SIG-M5 (cell line): ENCODE data around the gene KL.

Experiments used
- DNase-seq: peaks from one replicate; lab custom pipeline; 2025; lab: John Stamatoyannopoulos, UW

KL gene

DNA sequence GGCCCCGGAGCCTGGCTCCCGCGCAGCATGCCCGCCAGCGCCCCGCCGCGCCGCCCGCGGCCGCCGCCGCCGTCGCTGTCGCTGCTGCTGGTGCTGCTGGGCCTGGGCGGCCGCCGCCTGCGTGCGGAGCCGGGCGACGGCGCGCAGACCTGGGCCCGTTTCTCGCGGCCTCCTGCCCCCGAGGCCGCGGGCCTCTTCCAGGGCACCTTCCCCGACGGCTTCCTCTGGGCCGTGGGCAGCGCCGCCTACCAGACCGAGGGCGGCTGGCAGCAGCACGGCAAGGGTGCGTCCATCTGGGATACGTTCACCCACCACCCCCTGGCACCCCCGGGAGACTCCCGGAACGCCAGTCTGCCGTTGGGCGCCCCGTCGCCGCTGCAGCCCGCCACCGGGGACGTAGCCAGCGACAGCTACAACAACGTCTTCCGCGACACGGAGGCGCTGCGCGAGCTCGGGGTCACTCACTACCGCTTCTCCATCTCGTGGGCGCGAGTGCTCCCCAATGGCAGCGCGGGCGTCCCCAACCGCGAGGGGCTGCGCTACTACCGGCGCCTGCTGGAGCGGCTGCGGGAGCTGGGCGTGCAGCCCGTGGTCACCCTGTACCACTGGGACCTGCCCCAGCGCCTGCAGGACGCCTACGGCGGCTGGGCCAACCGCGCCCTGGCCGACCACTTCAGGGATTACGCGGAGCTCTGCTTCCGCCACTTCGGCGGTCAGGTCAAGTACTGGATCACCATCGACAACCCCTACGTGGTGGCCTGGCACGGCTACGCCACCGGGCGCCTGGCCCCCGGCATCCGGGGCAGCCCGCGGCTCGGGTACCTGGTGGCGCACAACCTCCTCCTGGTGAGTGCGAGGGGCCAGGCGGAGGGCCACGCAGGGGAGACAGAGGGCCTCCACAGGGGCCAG, at the start of gene KL:
Gene KL, plus strand, starts transcription at position 10 of the 909 bp plus-strand sequence. Its CDS starts 18 bp downstream, at position 28.
- no peak for DNase-seq

DNA sequence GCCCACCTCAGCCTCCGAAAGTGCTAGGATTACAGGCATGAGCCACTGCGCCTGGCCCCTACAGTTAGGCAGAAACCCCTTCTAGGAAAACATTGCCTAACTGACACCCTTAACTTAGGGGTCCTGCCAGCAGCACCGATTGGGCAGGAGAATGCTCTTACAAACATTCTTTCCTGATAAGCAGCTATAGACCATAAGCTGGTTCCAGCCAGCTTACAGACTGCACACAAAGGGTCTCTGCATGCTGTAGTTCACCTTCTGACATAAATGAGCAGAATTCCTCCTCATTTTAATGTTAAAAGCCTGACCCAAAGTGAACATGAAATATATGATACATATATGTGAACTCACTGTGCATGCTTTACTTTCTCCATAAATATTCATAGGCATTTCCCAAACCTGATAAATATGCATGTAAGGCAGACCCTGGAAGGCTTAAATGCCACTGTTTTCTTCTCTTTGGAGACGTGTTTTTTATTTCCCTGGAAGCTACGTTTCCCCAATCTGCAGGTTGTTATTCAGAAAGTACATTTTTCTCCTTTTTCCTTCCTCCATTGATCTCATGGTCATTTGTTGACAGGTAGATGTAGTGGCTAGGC, 48.5 kb upstream of the KL start:
- no peak for DNase-seq

DNA sequence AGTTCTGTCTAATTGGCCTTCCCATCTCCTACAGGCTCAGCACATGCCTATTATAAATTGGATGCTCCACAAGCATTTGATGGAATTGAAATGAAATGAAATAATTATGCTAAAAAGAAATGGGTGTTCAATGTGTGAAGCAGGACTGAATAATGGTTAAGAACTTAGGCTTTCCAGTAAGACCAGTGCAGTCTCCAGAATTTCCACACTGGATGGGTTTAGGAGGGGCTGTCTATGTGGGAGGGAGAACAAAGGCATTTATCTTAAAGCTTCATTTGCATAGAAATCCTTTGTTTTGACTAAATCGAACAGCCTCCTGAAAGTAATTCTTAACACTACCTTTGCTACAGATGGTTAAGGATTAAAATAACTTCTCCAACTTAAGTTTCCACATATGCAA, 47.9 kb upstream of the KL start:
- DNase-seq: no peak

DNA sequence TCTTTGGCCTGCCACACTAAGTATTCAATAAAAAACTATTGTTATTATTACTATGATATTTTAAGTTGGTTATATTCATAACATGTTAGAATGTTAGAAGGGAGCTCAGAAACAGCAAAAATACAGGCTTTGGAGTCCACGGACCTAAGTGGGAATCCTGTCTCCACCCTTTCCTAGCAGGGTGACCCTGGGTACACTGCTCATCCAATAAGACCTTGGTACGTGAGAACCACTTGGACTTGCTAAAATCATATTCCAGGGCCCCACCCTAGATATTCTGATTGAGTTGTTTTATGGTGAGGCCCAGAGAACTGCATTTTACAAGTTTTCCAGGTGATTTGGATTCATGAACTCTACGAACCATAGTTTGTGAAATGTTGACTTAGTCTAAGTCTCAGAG, 47.4 kb upstream of the KL start:
- DNase-seq: no peak

DNA sequence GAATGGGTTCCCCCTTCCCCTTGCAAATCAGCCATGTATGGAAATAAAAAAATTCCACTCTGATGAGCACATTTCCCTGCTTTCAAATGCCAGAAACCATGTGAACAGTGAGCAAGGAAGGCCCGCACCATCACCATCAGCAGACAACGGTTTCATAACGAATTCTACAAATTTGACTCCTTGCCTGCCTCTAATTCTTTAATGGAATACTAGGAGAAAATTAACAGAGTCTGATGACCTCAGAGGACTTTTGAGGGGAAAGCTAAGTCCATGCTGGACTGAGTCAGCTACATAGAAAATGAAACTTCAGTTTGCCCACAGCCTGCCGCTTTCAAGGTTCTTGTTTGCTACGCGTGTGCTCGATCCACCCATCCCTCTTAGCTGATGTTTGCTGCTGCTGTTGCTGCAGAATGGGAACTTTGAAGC, 46.7 kb upstream of the KL start:
- DNase-seq: no peak

DNA sequence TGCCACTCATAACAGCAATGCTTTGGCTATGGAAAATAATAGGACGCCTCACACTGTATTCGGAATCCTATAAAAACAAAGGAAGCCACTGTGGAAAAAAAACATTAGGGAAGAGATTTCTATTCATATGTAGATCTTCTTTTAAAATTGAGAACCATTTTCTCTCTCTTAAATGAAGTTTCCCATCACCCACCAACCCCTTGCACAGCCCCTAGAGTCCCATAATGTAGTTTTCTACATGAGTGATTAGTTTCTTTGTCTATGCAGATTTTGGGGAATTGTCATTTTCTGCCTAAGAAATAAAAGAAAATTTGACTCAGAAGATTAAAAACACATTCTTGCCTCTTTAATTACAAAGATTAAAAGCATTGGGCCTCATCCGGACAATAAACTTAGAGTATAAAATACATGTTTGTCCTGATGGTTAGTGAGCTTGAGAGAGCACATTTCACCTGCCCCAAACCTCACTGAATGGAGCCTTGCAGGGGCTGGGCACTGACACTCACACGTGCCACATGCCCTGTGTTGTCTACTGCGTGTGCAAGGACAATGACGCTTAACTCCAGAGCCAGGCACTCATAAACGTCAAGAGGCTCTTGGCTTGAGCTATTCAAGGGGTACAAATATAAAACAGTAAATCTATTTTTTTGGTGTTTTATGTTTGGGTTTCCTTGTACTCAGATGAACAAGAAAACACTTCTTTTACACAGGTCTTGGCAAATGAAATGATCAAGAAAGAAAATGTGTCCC, 40.0 kb upstream of the KL start:
- no peak for DNase-seq

DNA sequence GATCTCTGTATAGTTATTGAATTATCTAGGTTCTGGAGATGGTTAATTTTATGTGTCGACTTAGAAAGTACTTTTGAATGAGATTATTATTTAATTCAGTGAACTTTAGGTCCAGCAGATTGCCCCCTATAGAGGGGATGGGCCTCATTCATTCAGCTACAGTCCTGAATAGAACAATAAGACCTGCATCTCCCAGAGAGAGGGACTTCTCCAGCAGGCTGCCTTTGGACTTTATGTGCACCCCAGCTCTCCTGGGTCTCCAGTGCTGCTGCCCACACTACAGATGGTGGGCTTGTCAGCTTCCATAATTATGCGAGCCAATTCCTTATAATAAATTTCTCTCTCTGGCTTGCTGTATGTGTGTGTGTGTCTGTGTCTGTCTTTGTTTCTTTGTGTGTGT, 39.3 kb upstream of the KL start:
- DNase-seq: no peak

DNA sequence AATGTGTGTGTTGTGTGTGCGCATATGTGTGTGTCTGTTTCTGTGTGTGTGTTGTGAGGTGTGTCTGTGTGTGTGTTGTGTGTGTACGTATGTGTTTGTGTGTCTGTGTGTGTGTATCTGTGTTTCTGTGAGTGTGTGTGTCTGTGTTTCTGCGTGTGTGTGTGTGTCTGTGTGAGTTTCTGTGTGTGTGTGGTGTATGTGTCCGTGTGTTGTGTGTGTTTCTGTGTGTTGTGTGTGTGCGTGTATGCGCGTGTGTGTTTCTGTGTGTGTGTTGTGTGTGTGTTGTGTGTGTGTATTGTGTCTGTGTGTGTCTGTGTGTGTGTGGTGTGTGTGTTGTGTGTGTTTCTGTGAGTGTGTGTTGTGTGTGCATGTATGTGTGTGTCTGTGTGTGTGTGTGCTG, 38.9 kb upstream of the KL start:
- DNase-seq: no peak

DNA sequence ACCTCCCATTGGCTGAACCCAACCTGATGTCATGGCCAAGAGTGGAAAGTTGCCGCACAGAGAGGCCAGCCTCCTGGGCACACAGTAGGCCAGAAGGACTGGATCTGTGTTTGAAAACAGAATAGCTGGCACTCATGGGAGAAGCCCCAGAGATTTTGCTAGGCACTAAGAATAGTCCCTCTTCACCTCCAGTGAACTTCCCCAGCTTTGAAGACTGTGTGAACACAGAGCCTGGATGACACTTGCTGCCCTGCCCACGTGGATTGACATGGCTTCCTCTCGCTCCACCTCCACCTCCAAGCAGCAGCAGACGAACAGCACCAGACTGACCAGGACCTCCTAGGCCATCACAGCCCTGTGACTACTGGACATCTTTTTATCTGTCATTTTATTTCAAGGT, 37.9 kb upstream of the KL start:
- DNase-seq: no peak

DNA sequence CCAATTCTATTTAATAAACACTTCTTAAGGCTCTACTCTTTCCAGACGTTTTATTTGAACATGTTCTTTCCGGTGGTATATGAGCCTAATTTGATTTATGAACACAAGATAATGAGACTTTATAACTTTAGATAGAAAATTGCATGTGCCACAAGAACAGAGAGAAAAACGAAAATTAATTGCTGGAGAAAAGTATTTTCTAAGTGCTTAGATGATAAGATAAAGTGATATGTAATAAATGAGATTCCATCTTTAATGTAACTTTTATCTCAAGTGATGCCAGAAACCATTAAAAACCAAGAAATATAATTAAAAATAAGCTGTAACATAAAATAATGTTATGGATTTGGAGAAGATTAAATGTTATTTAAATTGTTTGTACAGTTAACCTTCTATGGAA, 33.2 kb upstream of the KL start:
- DNase-seq: no peak

DNA sequence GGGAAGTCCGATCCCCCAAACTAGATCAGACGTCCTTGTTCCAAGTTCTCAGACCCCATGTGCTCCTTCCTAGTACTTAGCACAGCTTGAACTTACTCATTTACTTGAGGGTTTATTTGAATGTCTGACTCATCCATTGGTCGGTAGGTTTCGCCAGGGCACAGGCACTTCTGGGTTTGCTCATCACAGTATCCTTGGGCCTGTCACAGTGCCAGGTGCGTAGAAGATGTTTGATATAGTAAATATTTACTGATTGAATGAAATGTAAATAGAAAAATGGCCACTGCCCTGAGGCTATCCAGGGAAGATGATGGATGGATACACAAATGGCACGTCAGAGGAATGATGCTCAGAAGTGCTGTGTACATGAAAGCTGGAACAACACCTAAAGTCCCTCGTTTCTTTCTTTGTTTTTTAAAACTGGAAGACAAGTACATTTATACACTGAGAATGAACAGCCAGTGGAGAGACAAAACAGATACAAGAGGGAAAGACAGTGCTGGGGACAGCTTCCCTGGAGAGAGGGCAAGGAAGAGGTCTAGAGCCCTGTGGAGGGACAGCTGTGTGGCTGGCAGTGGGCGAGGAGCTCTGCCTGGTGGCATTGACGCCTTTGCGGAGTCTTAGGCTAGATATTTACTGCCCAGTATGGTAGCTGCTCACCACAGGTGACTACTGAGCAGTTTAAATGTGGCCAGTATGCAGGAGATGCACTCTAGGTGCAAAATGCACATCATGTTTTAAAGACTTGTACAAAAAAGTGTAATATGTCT, 31.2 kb upstream of the KL start:
- DNase-seq: no peak

DNA sequence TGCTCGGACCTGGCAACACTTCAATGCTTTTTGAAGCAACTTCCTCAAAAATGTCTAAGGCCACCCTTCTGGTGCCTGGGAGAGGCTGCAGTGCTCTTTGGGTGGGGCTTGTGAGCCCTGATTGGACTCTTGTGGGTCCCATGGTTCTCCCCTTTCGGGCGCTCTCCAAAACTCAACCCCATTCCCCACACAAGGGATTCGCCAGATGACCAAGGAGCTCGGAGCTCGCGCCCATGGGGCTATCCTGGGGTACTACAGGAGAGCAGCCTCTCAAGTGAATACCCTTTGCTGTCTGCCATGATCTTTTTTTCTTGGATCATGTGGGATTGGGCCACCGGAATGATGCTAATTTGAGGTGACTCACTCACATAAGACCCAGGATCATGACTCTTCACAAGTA, 29.7 kb upstream of the KL start:
- no peak for DNase-seq

DNA sequence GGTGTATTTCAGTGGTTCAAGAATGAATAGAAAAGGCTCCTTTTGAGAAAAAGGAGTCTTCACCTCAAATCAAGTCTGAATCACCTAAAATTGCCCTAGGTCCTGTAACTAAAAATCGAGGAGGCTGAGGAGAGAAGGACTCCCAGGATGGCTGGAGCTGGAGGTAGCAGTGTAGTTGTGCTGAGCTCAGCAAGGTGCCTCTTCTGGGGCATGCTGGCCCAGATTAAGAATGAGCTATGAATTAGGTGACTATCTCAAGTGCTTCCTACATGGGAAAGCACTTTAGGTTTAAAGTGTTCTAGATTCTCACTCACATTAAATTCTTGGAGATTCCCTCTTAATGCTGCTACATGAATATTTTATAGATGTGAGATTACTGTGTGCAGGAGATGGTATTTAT, 28.8 kb upstream of the KL start:
- no peak for DNase-seq

DNA sequence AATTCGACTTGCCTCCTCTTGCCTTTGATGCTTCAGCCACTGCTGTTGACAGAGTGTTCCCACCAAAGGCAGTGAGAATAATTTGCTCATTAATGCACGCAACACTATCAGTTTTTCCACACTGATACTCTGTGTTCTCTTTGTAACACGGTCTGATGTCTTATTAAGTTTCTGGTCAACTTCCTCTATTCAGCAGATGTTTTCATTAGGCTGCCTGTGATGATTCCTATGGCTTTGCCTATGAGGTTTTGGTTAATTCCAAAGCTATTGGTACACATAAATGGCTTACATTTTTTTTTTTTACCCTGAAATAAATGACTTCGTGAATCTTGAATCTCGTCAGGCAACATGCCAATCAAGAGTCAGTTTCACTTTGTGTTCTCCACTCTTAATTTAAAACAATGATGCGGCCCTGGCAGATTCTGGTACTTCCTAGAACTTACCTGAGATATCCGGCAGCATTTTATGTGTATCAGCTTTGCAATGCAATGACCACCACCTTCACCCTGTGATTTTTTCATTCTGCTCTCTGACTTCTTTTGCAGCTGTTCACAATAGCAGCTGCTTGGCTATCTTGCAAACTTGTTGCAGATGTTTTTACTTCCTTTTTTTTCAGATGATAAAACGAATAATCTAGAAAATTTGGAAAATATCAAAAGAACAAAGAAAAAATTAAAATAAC, 27.5 kb upstream of the KL start:
- no peak for DNase-seq

DNA sequence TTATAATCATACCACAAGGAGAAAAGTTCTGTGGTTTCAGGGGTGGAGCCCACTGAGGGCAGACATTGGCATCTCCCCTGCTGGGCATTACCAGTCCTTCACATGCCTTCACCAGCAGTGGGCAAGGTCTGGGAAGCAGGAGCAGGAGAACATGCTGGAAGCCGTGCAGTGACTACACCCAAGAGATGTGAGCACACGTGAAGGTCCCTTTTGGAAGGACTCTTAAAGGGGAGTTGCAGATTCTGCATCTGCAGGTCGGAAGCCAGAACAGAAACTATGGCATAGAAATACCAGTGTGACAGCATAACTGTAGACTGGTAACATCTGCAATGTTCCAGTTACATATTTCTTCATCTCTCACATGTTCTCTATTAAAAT, 26.9 kb upstream of the KL start:
- DNase-seq: no peak

DNA sequence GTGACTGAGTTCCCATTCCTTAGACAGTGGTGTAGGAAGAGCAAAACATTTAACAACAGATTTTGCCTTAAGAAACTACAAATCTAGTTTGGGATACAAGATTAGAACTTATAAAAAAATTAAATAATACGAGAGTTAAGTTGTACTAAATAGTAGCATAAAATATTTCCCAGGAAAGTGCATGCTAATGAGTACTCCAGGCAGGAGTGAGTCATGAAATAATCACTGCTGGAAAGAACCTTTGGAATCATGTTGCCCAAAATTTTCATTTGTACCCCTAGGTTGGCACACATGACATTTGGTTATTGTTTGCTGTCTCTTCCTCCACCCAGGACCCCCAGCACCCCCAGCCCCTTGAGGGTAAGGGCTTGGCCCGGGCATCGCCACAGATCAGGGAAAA, 26.3 kb upstream of the KL start:
- DNase-seq: no peak

DNA sequence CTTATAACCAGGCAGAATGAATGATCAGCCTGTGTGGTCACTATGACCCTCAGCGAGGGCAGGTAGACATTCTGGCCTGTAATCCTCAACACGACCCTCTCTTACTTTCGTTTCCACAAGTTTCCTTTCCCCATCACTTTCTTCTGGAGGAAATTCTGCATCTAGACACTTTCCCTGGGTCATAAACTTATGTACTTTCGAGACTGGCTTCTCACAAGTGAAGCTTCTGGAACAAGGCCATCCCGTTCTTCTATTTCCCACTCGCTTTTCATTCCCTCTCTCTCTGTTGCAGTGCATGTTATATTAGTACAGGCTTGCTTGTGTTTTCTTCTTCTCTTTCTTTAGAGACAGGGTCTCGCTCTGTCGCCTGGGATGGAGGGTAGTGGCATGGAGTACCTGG, 23.1 kb upstream of the KL start:
- no peak for DNase-seq

DNA sequence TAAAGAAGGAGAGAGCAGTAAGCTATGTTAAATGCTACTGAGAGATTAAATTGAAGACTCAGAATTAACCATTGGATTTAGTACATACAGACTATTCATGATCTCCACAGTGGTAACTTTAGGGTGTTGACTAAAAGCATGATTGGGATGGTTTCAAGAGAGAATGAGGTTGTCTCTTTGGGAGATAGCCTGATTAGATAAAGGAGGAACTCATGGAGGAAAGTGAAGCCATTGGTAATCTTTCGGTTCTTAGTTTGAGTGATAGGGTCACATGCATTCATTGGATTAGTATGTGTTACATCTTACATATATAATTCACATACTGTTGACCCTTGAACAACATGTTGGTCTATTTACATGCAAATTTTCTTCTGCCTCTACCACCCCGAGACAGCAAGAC, 18.8 kb upstream of the KL start:
- DNase-seq: no peak

DNA sequence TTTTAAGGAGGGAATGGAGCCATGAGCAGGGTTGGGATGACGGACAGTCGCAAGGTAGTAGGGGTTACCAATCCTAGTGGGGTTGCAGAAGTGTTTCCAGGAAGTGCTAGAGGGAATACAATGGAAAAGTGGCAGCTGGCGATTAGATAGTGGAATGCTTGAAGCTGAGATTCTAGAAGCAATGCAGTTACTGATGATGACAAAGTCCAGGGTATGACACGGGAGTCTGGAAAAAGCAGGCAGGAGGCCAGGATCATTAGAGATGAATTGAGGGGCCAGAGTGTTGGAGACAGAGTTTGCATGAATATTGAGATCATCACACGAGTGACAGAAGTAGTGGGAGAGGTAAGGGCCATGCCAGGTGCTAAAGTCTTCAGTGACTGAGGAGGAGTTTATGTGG, 17.3 kb upstream of the KL start:
- DNase-seq: no peak

DNA sequence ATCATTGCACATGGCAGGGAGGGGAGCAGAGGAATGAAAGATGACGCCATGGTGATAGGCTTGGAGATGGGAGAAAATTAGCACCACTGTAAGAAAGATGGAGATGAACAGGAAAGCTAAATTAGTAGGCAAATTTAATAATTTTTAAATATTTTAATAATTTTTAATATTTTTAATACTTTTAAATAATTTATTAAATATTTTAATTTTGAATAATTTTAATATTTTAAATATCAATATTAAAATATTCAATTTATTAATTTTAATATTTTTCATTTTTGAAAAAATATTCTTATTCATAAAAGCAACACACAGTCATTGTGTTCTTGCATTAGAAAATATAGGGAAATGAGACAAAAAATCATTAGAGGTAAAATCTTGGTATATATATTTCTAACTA, 15.9 kb upstream of the KL start:
- DNase-seq: no peak

DNA sequence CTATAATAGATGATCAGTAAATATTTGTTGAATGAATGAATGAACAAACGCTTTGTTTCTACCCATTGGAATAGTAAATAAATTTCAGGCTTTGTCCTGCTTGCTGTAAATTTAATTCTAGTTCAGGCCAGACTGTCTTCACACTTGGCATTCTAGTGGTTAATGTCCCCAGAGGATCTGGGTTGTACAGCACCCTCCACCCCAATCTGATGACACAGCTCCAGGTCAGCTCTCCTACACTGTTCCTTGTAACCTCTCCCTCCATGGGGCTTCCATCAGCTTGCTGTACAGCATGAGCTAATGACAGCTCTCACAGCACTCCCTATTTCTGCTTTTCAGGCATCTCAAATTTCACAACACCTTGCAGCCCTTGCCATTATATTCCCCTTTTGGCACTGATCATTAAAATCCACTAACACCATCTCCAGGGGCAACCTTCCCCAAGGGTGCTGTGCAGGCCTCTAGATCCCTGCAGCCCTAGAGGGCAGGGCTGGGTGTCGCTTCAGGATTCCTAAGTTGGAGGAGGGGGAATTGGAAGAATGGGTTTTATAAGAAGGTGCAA, 12.7 kb upstream of the KL start:
- DNase-seq: no peak
